ENCODE data around the gene FURIN. TPM values are rescaled to one million over a fixed set of nuclear protein-coding genes. Genes with fewer than 3 reads are reported as not detected.

FURIN gene
- total RNA-seq, 1 donor from 2014 or later: 122 TPM

DNA sequence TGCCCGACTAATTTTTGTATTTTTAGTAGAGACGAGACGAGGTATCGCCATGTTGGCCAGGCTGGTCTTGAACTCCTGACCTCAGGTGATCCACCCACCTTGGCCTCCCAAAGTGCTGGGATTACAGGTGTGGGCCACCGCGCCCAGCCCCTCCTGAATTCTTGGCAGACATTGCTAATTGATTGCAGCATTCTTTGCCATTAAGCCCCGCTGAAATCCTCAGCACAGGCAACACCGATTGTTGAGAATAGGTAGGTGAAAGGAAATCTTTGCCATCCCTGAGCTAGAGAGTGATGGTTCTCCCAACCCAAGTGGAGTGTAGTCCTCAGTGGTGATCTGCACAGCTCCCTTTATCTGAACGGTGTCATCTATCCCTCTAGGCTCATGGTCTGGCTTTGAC is 36.4 kb downstream of the FURIN start:
- H3K27ac ChIP-seq (ENCODE audit: low read depth, low read length): no peak overlapping the region
- Mint-ChIP-seq H3K4me3 (ENCODE audit: unreplicated experiment) (peak overlapping the region; percentile 45), H3K9me3 (ENCODE audit: unreplicated experiment) (no peaks in the 10 kb centered on the region), H3K27ac (ENCODE audit: unreplicated experiment) (no peak overlapping the region), H3K27me3 (ENCODE audit: low read depth, unreplicated experiment) (peaks cover 15% of the 10 kb centered on the region), H3K36me3 (ENCODE audit: low read depth, unreplicated experiment) (peaks cover 18% of the 10 kb centered on the region), H3K4me1 (ENCODE audit: low read depth, unreplicated experiment) (peaks cover 2% of the 10 kb centered on the region)
- peaks cover 13% of the 10 kb centered on the region for H3K4me1 ChIP-seq (ENCODE audit: insufficient read depth, low read length)
- H2AFZ ChIP-seq (ENCODE audit: low read depth, low read length): no peak overlapping the region
- no peaks in the 10 kb centered on the region for H3K36me3 ChIP-seq (ENCODE audit: insufficient read depth, low read length)
- DNase-seq (ENCODE audit: low read depth): no peak
- no peaks in the 10 kb centered on the region for H4K20me1 ChIP-seq (ENCODE audit: insufficient read depth, low read length)
- FAIRE-seq: no peak
- no peak overlapping the region for H3K4me2 ChIP-seq (ENCODE audit: low read length)
- no peaks in the 10 kb centered on the region for H3K9me3 ChIP-seq (ENCODE audit: insufficient read depth, low read depth, low read length)
- TF ChIP-seq EZH2 (IDR thresholded peaks at IDR 0.05; ENCODE audit: insufficient read depth, low read length): no peak
- TF ChIP-seq, protein P1, sequence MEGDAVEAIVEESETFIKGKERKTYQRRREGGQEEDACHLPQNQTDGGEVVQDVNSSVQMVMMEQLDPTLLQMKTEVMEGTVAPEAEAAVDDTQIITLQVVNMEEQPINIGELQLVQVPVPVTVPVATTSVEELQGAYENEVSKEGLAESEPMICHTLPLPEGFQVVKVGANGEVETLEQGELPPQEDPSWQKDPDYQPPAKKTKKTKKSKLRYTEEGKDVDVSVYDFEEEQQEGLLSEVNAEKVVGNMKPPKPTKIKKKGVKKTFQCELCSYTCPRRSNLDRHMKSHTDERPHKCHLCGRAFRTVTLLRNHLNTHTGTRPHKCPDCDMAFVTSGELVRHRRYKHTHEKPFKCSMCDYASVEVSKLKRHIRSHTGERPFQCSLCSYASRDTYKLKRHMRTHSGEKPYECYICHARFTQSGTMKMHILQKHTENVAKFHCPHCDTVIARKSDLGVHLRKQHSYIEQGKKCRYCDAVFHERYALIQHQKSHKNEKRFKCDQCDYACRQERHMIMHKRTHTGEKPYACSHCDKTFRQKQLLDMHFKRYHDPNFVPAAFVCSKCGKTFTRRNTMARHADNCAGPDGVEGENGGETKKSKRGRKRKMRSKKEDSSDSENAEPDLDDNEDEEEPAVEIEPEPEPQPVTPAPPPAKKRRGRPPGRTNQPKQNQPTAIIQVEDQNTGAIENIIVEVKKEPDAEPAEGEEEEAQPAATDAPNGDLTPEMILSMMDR (IDR thresholded peaks at IDR 0.05; ENCODE audit: insufficient read depth, low read depth, low read length): no peak
- H3K79me2 ChIP-seq (ENCODE audit: insufficient read depth, low read length): no peaks in the 10 kb centered on the region
- no peak overlapping the region for H3K4me3 ChIP-seq (ENCODE audit: insufficient read depth, low read depth, low read length)
- no peak overlapping the region for H3K9ac ChIP-seq (ENCODE audit: low read length)
- H3K27me3 ChIP-seq (ENCODE audit: insufficient read depth, low read length): no peaks in the 10 kb centered on the region

DNA sequence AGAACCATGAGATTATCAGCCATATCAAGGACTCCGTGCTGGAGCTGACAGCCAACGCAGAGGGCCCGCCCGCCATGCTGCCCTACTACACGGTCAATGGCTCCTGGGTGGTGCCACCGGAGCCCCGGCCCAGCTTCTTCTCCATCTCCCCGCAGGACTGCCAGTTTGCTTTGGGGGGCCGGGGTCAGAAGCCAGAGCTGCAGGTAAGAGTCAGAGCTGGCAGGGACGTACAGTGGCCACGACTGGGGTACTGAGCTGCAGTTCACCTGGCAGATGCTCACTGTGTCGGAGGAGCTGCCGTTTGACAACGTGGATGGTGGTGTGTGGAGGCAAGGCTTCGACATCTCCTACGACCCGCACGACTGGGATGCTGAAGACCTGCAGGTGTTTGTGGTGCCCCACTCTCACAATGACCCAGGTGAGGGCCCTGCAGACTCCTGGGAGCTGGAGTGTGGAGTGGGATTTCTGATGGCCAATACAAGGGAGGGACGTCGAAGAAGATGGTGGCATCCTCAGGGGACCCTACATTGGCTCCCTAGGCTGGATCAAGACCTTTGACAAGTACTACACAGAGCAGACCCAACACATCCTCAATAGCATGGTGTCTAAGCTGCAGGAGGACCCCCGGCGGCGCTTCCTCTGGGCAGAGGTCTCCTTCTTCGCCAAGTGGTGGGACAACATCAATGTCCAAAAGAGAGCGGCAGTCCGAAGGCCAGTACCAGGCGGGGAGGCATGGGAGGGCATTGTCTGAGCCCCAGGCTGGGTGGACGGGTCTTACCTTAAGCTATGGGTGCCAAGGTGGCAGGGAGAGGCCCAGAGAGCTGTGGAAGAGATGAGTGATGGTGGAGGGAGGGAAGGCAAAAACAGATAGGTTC is 37.2 kb downstream of the FURIN start:
- H3K4me3 ChIP-seq (ENCODE audit: insufficient read depth, low read depth, low read length): no peak overlapping the region
- DNase-seq (ENCODE audit: low read depth) (no peak), FAIRE-seq (no peak)
- H3K9me3 ChIP-seq (ENCODE audit: insufficient read depth, low read depth, low read length): no peaks in the 10 kb centered on the region
- peaks cover 13% of the 10 kb centered on the region for H3K4me1 ChIP-seq (ENCODE audit: insufficient read depth, low read length)
- H4K20me1 ChIP-seq (ENCODE audit: insufficient read depth, low read length): no peaks in the 10 kb centered on the region
- Mint-ChIP-seq H3K4me3 (ENCODE audit: unreplicated experiment) (peak overlapping the region; percentile 64), H3K27me3 (ENCODE audit: low read depth, unreplicated experiment) (peaks cover 15% of the 10 kb centered on the region), H3K36me3 (ENCODE audit: low read depth, unreplicated experiment) (peaks cover 18% of the 10 kb centered on the region), H3K9me3 (ENCODE audit: unreplicated experiment) (no peaks in the 10 kb centered on the region), H3K27ac (ENCODE audit: unreplicated experiment) (no peak overlapping the region), H3K4me1 (ENCODE audit: low read depth, unreplicated experiment) (peaks cover 2% of the 10 kb centered on the region)
- no peak overlapping the region for H3K4me2 ChIP-seq (ENCODE audit: low read length)
- H2AFZ ChIP-seq (ENCODE audit: low read depth, low read length): no peak overlapping the region
- H3K36me3 ChIP-seq (ENCODE audit: insufficient read depth, low read length): no peaks in the 10 kb centered on the region
- no peak for TF ChIP-seq EZH2 (IDR thresholded peaks at IDR 0.05; ENCODE audit: insufficient read depth, low read length)
- TF ChIP-seq, protein P1 (IDR thresholded peaks at IDR 0.05; ENCODE audit: insufficient read depth, low read depth, low read length): no peak
- no peak overlapping the region for H3K9ac ChIP-seq (ENCODE audit: low read length)
- no peak overlapping the region for H3K27ac ChIP-seq (ENCODE audit: low read depth, low read length)
- H3K27me3 ChIP-seq (ENCODE audit: insufficient read depth, low read length): no peaks in the 10 kb centered on the region
- H3K79me2 ChIP-seq (ENCODE audit: insufficient read depth, low read length): no peaks in the 10 kb centered on the region

All from astrocyte (in vitro differentiated cells and primary cell).